Suppressor macrophage (primary cell): ENCODE measurements around the gene SLC25A33.
A peak's percentile ranks its signal among the peaks of the same experiment; 100 is the strongest.
"Not testable (repeated sequence)": the region's sequence is repeated elsewhere in the genome, so short reads cannot be mapped to it uniquely, and the experiment has no call there.

ENCODE experiments used
- DNase-seq, 4 experiments: peaks; one replicate each; pipeline ENCODE4 v3.0.0-alpha.2; 2020 to 2022

The SLC25A33 gene

GRCh38 chr1:9601942-9602793 lies 62.9 kb downstream of the SLC25A33 start:
- no peak for DNase-seq

DNA sequence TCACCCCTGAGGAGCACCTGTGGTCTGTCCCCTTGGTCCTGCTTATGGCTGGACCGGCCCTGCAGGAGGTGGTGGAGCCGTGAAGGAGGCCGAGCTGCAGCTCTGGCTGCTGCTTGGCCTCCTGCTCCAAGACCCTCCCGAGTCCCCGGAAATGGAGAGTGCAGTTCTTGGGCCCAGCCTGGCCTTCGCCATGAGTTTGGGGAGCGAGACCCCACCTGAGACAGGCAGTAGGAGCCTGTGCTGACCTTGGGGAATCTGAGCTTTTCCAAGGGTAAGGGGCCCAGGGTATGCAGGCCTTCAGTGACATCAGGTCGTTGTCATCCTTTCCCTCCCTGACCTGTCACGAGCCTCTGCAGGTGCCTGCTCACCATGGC lies 63.5 kb downstream of the SLC25A33 start:
- DNase-seq: no peak

GRCh38 chr1:9603307-9603706 lies 64.0 kb downstream of the SLC25A33 start:
- no peak for DNase-seq

DNA sequence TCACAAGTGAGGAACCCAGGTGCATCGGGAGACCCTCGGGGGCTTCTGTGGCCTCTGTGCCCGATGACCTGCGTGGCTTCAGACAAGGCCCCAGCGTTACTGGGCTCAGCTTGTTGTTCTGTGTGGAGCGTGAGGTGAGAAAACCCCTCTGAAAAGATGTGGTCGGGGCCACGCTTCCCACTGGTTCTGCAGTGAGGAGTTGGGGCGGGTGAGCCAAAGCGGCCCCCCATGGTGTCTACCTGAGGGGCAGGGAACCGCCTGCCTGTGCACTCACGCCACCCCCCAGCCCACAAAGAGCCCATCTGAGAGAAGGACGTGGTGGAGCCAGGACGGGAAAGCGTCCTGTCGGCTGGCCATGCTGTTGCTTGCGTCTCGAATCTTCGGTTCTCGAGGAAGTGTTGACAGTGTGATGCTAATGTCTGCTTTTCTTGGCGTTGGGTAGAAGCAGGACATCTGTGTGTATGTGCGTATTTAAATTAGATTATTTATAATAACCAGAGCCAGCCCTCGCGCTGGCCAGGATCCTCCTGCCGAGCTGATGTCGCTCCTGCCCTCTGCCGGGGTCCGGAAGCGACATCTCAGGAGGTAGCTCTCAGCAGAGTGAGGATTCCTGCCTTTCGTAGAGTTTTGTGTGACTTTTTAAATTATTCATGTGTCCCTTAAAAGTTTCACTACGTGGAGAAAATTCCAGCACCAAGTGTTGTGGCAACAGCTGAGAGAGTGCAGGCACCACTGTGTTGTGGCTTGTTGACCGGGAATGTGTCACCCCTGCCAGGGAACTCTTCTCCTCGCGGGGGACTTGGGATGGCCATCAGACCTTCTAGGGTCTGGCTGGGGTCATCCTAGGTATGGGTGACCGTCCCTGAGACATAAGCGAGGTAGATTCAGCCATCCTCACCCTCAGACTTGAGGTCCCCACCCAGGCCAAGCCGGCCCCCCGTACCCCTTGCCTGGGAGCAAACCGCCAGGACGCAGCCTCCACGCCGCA lies 64.8 kb downstream of the SLC25A33 start:
- no peak for DNase-seq

DNA sequence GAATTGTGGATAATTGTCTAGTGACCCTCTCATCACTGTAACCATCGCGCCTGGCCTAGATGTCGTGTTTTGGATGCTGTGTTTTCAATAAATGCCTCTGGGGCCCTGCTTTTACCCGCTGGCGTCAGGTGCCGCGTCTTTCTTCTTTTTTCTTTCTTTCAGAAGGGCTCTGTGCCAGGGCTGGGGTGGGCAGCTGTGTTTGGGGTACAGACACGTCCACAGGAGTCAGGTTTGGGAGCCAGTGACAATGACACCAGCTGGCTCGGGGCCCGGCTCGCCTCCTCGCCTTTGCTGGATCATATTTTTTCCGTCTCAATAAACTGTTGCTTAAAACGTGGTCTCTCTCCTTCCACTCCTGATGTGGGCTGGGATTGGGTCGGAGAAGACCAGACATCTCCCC lies 65.6 kb downstream of the SLC25A33 start:
- no peak for DNase-seq

DNA sequence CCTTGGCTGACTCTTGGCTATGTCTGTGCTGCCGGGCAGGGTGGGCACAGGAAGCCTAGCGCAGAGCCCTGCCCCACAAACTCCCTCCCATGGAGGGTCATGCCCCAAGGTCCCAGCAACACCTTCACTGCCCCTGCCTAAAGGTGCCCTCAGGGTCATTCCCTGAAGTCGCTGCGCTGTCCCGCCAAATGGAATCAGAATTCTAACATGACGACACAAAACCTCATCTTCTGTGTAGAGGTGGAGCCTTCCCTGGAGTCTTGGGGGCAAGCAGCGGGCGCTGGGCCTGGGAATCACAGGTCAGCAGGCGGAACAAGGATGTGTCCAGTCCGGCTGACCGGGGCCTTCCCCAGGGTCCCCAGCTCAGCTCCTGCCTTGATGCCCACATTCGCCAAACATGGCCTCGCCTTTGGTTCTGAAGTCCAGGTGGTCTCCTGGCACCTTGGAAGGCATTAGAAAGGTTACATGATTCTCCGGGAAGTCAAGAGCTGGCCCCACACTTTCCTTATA lies 66.7 kb downstream of the SLC25A33 start:
- DNase-seq: no peak

GRCh38 chr1:9606458-9606857 lies 67.2 kb downstream of the SLC25A33 start:
- DNase-seq: no peak

GRCh38 chr1:9606948-9607347 lies 67.7 kb downstream of the SLC25A33 start:
- no peak for DNase-seq

- no peak for DNase-seq
These were observed 68.1 kb downstream of the SLC25A33 start for GRCh38 chr1:9607352-9607751.

DNA sequence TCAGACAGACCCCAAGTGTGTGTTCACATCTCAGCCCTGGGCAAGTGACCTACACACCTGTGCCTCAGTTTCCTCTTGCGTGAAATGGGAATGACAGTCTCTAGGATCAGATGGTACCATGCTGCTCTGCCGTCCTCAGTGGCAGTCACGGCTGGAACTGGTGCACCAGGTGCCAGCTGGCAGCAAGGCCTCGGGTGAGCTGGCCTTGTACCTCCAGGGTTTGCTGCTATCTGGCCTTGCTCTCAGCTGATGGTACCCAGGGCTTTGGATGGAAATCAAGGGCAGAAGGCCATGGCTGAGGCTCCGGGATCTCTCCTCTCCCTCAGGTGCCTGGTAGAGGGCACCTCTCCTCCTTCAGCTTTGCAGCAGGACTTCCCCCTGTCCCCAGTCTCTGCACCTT lies 70.7 kb downstream of the SLC25A33 start:
- no peak for DNase-seq

DNA sequence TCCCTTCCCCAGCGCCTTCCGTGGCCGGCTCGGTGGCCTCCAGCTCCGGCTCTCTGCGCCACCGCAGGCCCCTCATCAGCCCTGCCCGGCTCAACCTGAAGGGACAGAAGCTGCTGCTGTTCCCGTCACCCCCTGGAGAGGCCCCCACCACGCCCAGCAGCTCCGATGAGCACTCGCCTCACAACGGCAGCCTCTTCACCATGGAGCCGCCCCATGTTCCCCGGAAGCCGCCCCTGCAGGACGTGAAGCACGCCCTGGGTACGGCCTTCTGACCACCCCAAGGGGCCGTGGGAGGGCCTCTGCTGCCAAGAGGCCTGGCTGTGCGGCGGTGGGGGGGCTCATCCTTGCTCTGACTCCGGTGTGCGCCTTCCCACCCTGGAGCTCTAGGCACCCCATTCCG lies 71.3 kb downstream of the SLC25A33 start:
- no peak for DNase-seq

- no peak for DNase-seq
These were observed 72.5 kb downstream of the SLC25A33 start for GRCh38 chr1:9611716-9612115.

- no peak for DNase-seq
These were observed 73.0 kb downstream of the SLC25A33 start for GRCh38 chr1:9612162-9612845.

- DNase-seq: no peak
These were observed 73.8 kb downstream of the SLC25A33 start for GRCh38 chr1:9612871-9613624.

- DNase-seq: no peak
These were observed 74.5 kb downstream of the SLC25A33 start for GRCh38 chr1:9613625-9614299.

GRCh38 chr1:9615316-9616063 lies 76.2 kb downstream of the SLC25A33 start:
- DNase-seq: peak; percentile 69 to 84 (median 76)

GRCh38 chr1:9618909-9619679 lies 79.8 kb downstream of the SLC25A33 start:
- no peak for DNase-seq

- no peak for DNase-seq
These were observed 81.8 kb downstream of the SLC25A33 start for GRCh38 chr1:9621032-9621431.

DNA sequence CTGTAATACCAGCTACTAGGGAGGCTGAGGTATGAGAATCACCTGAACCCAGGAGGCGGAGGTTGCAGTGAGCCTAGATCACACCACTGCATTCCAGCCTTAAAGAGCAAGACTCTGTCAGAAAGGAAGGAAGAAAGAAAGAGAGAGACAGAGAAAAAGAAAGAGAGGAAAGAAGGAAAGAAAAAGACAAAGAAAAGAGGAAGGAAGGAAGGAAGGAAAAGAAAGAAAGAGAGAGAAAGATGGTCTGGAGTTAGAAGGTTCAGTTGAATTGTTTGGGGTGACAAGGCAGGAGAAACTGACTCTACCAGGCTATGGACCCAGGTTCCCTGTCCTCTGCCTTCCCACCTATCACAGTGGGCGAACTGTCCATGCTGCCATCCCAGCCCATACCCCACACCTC lies 84.8 kb downstream of the SLC25A33 start:
- no peak for DNase-seq

- DNase-seq: not testable (repeated sequence)
These were observed 85.8 kb downstream of the SLC25A33 start for GRCh38 chr1:9625030-9625429.
